Measurements from ENCODE around the gene IGSF21.

IGSF21 gene

DNA sequence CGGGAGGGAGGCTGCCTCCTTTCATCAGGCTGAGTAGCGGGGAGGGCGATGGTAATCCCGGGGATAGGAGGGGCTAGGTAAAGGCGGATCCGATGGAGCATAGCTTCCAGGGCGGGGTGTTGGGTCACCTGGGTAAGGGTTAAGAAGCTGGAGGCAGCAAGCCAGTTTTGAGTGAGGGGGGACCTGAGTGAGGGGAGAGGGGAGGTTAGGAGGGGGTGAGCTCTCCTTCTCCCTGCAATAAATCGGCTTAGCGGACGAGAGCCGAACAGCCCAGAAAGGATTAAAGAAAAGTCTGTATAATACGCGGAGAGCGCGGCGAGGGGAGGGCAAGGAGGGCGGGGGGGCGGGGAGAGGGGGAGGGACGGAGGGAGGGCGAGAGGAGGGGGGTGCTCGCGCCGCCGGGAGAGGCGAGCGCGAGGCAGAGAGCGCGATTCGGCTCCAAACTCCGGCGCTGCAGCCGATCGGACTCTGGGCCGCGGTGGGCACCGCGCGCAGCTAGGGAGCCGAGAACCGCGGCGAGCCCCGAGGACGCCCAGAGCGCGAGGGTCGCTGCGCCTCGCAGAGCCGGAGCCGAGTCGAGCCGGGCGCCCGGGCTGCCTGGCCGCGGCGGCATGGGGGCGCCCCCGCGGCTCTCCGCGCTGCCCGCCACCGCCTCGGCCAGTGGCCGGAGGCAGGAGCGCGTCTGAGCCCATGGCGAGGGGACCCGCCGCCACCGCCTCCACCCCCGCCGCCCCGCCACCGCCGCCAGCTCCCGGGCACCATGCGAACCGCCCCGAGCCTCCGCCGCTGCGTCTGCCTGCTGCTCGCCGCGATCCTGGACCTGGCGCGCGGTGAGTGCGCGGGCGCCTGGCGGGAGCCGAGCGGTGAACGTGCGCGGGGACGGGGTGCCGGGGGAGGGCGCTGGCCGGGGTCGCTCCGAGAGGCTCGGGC, at the start of gene IGSF21:
IGSF21 (plus strand) TSS at position 430 of the 930 bp plus-strand sequence; CDS start at position 761, 331 bp downstream.
- TF ChIP-seq, protein P1, sequence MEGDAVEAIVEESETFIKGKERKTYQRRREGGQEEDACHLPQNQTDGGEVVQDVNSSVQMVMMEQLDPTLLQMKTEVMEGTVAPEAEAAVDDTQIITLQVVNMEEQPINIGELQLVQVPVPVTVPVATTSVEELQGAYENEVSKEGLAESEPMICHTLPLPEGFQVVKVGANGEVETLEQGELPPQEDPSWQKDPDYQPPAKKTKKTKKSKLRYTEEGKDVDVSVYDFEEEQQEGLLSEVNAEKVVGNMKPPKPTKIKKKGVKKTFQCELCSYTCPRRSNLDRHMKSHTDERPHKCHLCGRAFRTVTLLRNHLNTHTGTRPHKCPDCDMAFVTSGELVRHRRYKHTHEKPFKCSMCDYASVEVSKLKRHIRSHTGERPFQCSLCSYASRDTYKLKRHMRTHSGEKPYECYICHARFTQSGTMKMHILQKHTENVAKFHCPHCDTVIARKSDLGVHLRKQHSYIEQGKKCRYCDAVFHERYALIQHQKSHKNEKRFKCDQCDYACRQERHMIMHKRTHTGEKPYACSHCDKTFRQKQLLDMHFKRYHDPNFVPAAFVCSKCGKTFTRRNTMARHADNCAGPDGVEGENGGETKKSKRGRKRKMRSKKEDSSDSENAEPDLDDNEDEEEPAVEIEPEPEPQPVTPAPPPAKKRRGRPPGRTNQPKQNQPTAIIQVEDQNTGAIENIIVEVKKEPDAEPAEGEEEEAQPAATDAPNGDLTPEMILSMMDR (IDR thresholded peaks at IDR 0.05; ENCODE audit: unreplicated experiment in 3 of 3): no peak
- H3K27me3 Mint-ChIP-seq (ENCODE audit: low read depth): peaks cover 98% of the 10 kb centered on the region
- peaks cover 23% of the 10 kb centered on the region for H3K4me1 Mint-ChIP-seq
- no peaks in the 10 kb centered on the region for H3K9me3 Mint-ChIP-seq
- H3K4me3 Mint-ChIP-seq: peak within 1 kb of the TSS; percentile 58 to 75 (median 60)
- H3K27ac Mint-ChIP-seq: no peak within 1 kb of the TSS
- H3K36me3 Mint-ChIP-seq (ENCODE audit: low read depth): no peaks in the 10 kb centered on the region

DNA sequence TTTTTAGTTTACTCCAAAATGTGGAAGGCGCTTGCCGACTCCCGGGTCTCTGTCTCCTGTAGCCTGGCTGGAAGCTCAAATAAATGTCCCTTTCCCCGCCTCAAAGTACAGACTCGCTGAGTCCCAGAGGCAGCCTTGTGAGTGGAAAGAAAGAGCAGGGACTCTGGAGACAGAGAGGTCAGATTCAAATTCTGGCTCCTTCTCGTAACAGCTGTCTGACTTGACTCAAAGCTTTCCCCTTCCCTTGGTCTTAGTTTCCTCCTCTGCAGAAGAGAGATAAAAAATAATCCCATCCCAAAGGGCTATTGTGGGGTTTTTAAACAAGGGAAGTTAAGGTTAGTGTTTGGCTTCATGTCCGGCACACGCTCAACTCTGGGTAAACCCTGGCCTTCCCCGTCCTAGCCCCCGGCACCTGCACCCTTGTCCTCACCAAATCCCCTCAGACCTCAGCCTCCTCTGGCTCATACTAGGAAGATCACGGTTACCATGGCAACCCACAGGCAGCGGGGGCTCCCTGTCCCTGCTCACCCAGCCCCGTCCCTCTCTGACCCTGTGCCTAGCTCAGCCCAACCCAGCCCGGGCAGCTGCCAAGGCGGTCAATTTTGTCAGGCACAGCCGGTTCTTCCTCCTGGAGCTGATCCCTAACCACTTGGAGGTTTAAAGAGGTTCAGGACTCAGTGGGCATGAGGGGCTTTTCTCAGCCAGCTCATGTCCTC, 49.2 kb upstream of the IGSF21 start:
- Mint-ChIP-seq H3K4me1 (no peaks in the 10 kb centered on the region), H3K27ac (no peak overlapping the region), H3K4me3 (no peak overlapping the region), H3K27me3 (ENCODE audit: low read depth) (peaks cover 78% of the 10 kb centered on the region), H3K9me3 (peaks cover 2% of the 10 kb centered on the region), H3K36me3 (ENCODE audit: low read depth) (no peaks in the 10 kb centered on the region)
- TF ChIP-seq, protein P1 (IDR thresholded peaks at IDR 0.05; ENCODE audit: unreplicated experiment in 3 of 3): no peak

DNA sequence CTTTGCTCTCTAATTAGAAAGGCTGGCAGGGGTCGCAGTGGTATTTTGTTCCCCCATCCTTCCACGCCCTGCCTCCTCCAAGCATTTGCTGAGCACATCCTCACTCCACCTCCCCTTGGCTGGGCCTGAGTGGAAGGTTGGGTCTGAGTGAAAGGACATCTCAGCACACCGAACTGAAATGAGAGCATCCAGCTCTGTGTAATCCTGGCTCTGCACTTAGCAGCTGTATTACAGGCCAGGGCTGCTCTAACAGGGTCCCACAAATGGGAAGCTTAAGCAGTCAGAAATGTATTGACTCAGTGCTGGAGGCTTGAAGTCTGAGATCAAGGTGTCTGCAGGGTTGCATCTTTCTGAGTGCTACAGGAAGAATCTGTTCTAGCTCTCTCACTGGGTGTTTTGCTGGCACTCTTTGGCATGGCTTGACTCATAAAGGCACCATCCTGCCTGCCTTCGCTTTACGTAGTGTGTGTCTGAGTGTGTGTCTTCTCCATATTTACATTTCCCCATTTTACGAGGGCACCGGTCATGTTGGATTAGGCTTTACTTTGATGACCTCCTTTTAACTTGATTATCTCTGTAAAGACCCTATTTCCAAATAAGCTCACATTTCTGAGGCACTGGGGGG, 48.5 kb upstream of the IGSF21 start:
- H3K9me3 Mint-ChIP-seq: peaks cover 2% of the 10 kb centered on the region
- TF ChIP-seq, protein P1 (IDR thresholded peaks at IDR 0.05; ENCODE audit: unreplicated experiment in 3 of 3): no peak
- no peaks in the 10 kb centered on the region for H3K36me3 Mint-ChIP-seq (ENCODE audit: low read depth)

DNA sequence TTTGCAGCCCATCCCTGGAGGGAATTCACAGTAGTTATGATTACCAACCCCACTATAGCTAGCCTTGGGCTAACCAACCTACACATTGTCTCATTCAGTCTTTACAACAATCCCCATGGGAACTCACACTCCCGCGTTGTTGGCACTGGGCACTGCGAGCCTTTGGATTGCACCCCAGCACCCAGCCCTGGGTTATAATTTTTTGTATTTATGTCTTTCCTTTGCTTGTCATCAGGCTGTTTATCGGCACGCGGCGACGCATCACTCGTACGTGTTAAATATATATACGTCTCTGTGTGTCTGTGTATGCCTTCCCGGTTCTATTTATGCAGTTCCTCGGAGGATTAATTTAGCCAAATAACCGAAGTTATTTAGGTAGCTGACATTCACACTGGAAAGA, 47.2 kb upstream of the IGSF21 start:
- Mint-ChIP-seq H3K27me3 (ENCODE audit: low read depth) (peaks cover 78% of the 10 kb centered on the region), H3K36me3 (ENCODE audit: low read depth) (no peaks in the 10 kb centered on the region), H3K27ac (no peak overlapping the region), H3K9me3 (peaks cover 2% of the 10 kb centered on the region), H3K4me3 (no peak overlapping the region), H3K4me1 (no peaks in the 10 kb centered on the region)
- TF ChIP-seq, protein P1 (IDR thresholded peaks at IDR 0.05; ENCODE audit: unreplicated experiment in 3 of 3): no peak

More for the DNA sequence above, 48.5 kb upstream of the IGSF21 start:
- Mint-ChIP-seq H3K4me1 (no peaks in the 10 kb centered on the region), H3K27ac (no peak overlapping the region), H3K4me3 (no peak overlapping the region), H3K27me3 (ENCODE audit: low read depth) (peaks cover 77% of the 10 kb centered on the region)

DNA sequence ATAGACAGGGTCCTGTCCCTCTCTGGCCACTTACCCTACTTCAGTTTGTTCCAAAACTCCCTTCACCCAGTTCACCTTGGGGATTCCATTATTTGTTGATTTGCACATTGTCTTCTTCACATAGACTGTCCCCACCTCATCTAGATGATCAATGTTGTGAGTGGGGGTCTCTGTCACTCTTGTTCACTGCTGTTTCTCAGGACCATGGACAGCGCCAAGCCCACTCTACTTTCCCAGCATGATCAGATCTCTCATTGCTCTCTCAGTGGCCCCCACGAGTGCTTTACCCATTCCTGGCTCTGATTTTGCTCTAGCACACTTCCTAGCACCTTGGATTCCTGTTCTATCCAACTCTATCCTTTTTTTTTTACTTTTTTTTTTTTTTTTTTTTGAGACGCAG, 45.4 kb upstream of the IGSF21 start:
- no peaks in the 10 kb centered on the region for H3K4me1 Mint-ChIP-seq
- TF ChIP-seq, protein P1 (IDR thresholded peaks at IDR 0.05; ENCODE audit: unreplicated experiment in 3 of 3): no peak
- H3K36me3 Mint-ChIP-seq (ENCODE audit: low read depth): no peaks in the 10 kb centered on the region
- H3K27ac Mint-ChIP-seq: no peak overlapping the region
- H3K9me3 Mint-ChIP-seq: peaks cover 2% of the 10 kb centered on the region
- H3K27me3 Mint-ChIP-seq (ENCODE audit: low read depth): peaks cover 79% of the 10 kb centered on the region
- H3K4me3 Mint-ChIP-seq: no peak overlapping the region

Data from nephron (organoid).